Germinal center (tissue), 1 donor: ENCODE data around the gene DPCD.
"Not testable (repeated sequence)": the region's sequence is repeated elsewhere in the genome, so short reads cannot be mapped to it uniquely, and the experiment has no call there.

Experiments
- DNase-seq: peaks from one replicate; pipeline ENCODE4 v3.0.0; 2012; ENCODE audit warnings: mixed read lengths, low spot score

Gene DPCD

DNA sequence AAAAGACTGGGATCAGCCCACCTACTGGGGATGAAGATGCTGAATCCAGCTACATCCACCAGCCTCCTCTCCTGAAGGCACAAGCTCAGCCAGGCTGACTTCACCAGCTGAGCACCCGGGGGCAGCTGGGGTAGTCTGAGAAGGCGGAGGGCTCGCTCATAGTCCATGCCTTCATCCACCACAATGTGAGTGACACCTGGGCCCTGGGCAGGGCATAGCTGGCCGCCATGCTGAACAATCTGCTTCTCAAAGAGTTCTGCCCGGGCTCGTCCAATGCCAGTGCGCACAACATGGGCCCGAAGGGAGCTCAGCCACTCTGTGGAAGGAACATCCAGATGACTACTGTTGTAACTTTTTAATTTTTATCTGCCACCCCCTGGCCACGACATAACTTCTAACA, 2.3 kb upstream of the DPCD start:
- DNase-seq = no peak

DNA sequence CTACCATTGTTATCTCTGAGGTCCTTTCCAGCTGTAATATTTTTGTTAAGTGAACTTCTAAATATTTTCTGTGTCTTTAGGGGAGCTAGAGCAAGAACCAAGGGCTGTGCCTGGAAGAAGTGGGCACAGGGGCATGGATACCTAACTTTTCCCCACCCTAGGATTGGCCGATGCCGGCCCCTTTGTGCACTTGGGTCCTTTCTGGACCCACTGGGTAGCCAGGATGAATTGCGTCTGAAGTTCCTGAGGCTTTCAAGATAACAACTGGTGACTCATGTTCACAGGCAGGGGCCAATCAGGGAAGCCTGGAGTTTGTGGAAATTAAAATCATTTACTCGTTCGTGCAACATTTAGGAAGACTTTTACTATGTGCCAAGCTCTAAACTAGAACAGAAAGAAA, 758 bp downstream of the DPCD start:
- DNase-seq = no peak

DNA sequence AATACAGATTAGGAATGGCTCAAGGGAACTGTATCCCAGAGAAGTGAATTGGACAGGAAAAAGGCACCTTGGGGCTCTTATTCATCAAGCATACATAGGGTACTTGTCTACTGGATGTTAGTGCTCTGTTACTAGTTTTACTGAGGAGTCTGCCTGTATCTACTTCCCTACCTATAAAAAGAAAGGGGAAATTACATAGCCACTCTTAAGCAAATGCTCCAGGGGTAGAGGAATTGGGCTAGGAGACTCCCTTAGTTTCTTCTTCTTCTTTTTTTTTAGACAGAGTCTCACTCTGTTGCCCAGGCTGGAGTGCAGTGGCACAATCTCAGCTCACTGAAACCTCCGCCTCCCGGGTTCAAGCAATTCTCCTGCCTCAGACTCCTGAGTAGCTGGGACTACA, 5.2 kb downstream of the DPCD start:
- DNase-seq = not testable (repeated sequence)

DNA sequence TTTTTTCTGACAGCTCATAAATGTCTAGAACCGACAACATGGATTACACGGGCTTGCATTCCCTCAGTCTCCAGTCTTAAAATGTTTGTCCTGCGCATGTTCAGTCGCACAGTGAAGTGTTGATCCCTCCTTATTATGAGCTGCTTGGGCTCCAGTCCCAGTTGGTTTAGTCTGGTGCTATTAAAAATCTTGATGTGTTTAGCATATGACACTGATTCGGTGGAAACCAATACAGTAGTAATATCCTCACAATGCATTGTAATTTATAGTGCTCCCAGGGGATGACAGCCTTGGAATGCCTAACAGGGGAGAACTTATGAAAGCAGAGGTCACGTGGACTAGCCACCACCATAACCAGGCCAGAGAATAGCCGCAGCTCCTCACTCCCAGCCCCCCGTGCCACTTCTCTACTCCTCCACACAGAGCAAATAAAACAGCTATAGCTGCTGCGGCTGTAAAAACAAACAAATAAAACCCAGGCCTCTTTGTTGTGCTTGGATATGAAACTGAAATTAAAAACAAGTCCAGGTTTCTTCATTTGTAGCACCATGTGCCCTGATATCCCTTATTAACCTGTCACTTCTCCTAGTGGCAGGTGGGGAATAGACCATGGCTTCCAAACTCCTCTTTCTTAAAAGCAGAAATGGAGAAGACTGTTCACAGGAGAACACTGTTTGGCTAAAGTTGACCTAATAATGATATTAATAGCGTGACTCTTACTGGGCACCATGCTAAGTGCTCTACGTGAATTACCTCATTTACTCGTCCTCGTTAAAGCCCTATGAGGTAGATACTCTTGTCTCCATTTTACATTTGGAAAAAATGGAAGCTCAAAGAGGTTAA, 7.7 kb downstream of the DPCD start:
- no peak for DNase-seq

DNA sequence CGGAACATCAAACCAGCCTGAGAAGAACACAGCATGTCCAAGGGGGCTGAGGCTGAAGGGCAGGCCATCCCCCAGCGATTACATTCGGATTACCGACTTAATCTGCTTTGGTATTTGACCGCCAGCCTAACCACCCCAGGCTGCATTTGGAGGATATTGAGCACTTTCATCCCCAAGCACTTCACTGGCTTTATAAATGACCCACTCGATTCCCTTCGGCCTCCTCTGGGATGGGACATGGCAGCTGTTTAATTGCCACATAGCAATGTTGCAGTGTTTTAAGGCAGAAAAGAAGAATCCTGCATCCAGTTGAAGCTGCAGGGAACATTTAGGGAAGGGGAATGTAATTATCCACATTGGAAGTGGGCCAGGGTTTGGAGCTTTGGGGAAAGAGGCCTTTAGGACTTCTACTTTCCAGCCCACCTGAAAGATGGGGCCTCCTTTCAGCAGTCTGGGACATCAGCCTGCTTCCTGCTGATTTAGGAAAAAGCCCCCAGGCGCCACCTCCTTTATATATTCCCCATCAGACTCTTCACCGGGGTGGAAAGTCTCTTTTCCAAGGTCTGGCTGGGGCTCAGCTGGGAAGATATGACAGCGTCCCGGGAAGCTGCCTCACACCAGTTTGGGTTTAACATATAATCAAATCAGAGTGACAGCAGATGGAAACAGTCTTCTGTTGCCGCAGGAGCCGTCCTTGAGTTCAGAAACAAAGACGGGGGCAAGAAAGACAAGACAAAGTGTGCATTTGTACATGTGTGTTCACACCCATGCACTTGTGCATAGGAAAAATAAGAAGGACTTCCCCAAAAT, 9.2 kb downstream of the DPCD start:
- no peak for DNase-seq

DNA sequence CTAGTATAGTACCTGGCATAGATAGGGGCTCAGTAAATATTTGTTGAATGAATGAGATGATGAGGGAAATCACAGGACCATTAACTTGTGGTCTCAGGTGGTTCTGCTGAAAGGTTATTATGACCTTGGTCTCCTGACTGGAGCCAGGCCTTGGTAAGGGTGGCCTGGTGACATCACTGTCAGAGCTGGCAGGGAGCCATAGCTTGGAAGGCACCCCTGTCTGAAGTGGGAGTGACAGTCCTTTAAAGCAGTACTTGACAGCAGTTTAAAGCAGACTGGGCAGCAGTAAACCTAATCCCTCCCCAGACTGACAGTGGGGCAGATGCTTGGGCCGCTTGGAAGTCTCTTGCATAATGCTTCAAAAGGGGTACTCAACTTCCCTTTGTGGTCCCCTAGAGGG, 13.4 kb downstream of the DPCD start:
- DNase-seq = no peak

DNA sequence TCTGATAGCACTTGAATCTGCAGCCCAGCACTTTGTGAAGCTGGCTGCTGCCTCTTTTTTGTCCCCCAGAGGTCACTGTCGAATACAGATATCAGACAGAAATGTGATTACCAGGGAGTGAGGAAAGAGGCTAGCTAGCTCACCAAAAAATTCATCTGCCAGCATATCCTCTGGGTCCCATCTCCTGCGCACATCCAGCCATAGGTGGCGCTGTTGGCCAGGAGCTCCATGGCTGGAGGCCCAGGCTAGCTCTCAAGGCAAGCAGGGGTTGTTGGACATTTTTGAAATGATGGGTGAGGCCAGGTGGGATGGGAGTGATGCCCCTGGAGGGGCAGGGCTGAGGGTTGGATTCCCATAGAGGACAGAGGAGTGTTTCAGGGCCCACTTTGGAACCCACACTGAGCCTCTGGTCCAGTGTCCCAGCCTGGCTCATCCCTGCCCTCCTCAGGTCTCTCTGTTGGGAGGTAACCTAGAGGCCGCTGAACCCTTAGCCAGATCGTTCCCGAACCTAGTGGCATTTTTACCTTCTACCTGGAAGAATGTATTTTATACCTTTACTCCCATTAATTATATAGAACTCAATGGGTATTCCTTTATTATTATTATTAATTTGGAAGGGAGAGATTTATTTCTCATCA, 14.8 kb downstream of the DPCD start:
- peak; percentile 84 for DNase-seq

DNA sequence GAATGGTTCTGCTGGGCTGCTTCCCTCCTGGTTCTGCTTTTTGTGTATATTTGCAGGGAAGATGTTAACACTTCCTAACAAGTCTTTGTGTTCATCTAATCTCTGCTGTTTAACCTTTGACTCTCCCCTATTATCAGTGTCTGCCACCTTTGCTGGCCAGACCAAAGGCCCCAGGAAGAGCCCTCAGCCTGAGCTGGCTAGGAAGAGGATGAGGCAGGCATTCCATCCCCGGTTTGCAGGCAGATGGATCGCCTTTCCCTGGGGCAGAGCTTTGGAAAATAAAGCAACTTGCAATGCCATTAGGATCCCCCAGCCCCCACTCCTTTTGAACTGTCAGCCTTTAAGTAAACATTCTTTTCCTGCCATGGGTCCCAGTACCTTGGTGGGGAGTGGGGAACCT, 19.0 kb downstream of the DPCD start:
- no peak for DNase-seq

DNA sequence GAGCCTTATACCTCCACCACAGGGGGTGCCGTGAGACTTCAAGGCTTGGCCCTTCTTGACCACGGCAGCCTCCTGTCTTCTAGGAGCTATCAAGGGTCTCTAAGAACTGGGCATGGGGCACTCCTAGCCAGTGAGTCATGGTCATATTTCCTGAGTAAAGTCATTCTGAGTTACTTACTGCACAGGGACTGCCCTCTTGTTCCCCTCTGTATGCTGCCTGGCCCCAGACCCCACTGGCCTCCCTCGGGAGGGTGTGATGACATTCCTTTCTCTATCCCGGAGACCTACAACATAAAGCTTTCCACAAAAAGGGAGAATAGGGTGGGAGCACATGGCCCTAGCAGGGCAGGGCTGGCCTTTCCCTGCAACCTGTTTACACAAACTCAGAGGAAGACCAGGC, 21.4 kb downstream of the DPCD start:
- DNase-seq = no peak

DNA sequence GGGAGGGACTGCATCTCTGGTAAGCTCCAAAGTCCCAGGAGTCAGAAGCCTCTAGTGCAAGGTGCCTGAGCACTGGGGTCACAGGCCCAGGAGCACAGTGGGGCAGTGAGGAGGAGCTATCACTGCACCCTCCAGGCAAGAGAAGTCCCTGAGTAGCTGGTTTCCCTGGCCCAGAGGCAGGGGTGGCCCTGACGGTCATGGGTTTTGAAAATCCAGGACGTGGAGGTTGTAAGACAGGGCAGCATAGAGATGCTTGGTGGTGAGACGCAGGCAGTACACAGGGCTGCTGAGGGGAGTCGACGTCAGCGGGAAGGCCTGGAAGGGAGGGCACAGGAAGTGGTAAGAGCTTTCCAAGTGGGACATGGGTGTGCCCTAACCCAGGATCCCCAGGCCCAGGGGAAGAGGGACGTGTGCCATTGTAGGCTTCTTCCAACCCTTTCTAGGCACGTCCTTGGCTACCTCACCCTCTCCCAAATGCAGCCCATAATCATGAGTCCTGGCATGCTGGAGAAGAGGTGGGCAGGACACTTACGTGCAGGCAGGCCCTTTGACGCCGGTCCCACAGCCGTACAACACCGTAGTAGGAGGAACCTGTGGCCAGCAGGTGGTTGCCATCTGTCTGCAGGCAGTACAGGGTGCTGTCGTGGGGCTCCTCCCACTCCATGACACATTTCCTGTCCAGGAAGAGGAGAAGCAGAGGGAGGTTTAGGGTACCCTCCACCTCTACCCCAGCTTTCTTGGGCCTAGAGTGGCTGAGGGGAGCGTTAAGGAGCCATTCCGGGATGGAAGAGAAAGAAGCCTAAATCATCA, 23.2 kb downstream of the DPCD start:
- DNase-seq = no peak

DNA sequence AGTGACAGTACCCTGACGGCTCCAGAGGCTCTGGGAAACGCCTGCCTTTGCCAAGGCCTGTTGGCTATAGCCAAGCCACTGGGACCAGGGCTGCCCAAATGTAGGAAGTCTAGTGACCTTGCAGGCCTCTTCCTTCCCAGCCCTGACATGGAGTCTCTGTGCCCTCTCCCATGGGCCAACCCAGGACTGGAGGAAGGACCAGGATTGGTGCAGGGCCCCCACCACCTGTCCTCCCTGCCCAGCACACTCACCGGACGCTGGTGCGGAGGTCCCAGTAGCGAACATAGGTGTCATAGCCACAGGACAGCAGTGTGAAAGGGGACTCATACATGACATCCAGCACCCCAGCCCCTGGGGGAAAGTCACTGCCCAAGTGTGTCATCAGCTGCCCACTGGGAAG, 24.0 kb downstream of the DPCD start:
- no peak for DNase-seq

DNA sequence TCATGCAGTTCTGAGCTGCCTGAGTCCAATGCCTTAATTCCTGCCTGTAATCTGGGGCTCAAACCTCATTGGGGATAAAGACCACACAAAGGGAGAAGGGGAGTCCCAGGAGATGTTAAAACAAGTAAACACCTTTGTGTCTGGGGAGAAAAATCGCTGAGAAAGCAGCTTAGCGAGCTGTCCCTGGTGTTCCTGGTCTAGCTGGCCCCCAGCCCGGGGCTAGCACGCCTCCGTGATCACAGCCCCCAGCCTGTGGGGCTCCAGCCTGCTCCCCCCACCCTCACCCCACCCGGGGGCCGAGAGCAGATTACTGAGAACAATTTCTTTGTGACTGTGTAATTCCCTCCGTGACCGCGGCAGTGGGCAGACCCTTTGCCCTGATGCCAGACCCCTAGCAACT, 24.8 kb downstream of the DPCD start:
- DNase-seq = no peak

DNA sequence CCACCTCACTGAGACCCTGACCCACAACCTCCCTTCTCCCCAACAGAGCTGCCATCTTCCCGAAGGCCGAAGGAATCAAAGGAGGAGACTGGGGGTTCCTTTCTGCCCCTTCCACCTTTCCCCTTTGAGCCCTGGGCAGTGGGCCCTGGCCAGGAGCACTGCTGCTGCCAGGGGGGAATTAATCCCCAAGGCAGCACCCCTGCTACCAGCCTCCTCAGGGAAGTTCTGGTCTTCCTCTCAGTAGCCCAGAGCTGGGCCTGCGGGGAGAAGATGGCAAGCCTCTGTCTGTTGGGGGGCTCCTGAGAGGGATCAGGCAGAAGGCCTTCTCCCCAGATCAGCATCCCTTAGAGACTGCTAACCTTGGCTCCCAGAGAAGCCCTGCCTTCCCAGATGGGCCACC, 25.5 kb downstream of the DPCD start:
- no peak for DNase-seq

DNA sequence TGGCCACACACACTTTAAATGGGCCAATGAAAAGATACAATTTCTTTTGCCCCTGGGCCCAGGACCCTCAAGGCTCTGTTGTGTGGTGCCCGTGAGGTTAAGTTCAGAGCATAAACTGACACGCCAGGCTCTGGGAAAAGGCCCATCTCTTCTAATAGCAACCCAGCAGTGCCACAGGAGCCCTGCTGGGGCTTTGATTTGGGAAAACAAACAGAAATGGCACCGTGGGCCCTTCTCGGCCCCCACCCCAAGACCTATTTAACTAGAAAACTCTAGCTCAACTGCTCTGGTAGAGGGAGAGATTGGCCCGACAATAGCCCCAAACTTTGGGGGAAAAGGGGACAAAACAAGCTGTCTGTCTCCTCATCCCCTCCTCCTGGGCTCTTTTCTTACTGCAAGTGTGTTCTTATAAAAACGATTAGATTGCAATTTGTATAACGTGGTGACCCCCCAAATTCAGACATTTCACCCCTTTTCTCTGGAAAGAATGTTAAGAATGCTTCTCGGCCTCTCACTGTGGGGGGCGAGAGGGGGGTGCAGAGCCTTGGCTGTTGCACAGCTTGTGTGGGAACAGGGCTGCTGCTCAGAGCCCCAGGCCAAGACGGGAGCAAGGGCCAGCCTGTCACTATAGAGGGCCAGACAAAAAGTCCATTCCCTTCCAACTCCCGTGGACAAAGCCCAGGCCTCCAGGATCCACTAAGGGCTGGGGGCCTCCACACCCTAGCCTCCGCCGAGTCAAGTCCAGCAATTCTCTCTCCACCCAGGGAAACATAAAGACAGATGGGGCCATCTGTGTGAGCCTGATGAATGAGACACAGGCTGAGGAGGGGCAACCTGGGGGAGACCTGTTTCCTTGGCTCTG, 26.8 kb downstream of the DPCD start:
- DNase-seq = no peak

DNA sequence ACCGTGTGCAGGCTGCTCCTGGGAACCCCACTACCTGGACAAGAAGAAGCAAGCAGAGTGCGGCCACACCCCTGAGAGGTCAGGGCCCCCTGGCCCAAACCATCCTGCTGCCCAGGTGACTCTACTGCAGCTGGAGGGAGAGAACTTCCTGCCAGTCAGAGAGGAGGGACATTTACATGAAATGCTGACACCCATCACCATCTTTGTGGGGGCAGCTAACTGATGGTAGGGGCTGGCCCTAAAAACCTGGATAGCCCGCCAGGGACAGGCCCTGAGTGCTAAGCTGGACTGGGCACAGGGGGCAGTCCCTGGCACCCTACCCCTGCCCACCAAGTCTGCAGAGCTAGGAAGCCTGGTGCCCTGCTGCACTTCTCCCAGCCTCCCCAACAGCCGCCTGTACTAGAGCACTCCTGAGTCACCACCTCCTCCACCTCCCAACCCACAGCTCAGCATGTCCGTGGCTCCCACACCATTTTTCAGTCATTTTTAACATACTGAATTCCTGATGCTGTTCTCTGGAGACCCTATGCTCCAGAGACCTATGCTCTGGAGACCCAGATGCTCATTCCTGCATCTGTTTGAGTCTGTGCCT, 27.5 kb downstream of the DPCD start:
- no peak for DNase-seq

DNA sequence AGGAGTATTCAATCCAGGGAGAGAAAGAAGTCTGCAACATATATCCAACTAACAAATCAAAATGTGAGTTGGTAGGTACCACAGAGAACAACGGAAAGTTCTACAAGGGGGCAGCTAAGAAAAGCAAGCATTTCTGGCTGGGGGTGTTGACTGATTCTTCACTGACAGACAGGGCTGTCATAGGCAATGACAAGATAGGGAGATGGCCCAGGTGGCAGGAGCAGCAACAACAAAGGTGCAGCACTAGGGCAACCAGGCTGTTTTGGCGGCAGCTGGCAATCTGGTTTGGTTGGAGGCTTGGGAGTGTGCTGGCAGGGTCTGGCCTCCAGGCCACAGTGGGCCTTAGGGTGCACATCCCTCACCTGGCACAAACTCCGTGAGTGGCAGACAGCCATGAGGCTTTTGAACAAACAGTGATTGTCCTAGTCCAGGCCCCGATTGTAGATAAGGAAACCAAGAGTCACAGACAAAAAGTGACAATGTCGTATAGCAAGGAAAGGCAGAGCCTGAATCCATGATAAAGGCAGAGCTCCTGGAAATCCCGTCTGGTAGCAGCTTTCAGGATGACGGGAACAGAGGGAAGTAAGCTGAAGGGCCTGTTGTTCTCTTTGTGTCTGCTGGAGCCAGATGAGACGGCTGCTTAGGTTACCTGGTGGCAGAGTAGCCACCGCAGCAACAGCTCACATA, 28.4 kb downstream of the DPCD start:
- DNase-seq = no peak

DNA sequence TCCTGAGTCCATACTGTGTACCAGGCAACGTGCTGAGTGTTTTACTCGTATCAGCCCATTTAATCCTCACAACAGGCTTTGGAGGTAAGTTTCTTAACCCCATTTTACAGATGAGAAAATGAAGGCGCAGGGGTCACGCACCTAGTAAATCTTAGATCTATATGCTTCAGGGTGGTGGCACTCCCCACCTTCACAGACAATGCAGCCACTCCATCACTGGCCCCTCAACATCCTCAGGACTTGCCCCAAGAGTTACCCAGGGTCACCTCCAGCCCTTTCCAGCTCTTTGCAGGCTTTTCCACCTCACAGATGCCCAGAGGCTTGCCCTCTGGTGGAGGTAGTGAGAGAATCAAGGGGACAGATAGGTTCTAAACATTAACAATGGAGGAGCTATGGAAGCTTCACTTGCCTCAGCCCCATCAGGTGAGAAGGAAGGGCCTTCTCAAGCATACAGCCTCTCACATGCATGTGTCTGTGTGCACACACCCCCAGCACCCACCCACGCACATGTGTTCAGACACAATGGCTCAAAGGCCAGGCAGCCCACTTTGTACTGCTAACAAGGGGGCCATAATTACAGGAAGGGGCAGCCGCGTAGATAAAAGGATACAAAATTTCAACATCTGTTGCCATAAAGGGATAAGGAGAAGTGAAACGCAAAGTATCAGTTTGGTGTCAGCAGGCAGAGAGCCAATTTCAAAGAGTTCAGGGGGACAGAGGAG, 29.1 kb downstream of the DPCD start:
- peak; percentile 53 for DNase-seq

DNA sequence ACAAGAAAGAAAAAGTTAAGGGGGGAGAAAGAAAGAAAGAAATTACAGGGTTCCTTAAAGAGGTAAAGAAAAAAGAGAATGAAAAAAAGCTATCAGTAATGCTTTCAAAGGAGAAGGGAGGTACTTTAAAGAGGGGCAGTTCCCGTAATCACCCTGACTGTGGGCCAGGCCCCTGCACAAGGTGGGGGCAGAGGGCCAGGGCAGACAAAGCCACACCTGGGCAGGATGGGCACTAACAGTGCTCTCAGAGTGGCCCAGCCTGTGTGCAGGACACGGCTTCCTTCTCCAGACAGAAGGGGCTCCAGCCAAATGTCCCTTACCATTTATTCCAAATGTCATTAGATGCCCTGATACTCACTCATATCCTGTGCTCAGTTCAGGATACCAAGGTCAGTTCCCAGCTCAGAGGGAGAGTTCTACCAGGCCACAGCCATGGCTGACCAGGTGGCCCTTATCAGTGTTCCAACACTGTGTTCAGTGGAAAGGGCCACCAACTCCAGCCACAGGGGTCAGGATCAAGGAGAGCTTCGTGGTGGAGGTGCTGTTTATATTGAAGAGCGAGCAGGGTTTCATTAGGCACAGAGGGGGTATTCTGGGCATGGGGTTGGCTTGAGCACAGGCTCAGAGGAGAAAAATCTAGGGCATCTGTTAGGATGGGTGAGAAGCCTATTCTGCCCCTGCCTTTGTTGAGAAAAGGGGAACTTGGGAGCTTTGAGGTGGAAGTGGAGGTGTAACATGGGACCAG, 29.9 kb downstream of the DPCD start:
- no peak for DNase-seq

DNA sequence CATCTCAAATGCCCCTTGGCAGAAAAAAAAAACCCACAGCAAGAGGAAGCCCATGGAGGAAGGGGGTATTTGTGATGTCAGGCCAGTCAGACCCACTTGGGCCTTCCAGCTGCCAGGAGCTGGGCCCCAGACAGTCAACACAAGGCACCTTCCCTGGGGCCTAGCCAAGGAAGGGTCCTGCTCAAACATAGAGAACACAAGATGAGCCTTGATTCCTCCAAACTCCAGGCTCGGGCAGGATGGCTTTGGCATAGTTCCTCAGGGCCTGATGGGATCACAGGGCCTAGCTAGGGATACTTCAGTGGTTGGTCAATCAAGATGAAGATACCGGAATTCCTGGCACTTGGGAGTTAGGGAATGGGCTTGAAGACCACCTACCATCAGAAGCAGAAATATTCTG, 30.8 kb downstream of the DPCD start:
- no peak for DNase-seq
